ENCODE measurements around the gene COX8C. TPM values are rescaled to one million over a fixed set of nuclear protein-coding genes. Genes with fewer than 3 reads are reported as not detected.
A peak's percentile ranks its signal among the peaks of the same experiment; 100 is the strongest.

Gene COX8C
- total RNA-seq, 1 experiment from 2014 or later = not detected

DNA sequence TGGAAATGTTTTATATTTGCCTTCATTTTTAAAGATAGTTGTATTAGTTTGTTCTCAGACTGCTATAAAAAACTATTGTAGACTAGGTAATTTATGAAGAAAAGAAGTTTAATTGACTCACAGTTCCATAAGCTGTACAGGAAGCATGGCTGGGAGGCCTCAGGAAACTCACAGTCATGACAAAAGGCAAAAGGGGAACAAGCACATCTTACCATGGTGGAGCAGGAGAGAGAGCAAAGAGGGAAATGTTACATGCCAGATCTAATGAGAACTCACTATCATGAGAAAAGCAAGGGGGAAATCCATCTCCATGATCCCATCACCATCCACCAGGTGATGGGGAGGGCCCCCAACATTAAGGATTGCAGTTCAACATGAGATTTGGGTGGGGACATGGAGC lies 48.2 kb downstream of the COX8C start:
- H3K27me3 ChIP-seq (ENCODE audit: low read length) = peaks cover 4% of the 10 kb centered on the region; the same call in 1 of the 2 replicates
- H3K4me1 ChIP-seq (ENCODE audit: insufficient read depth, low read length) = peaks cover 4% of the 10 kb centered on the region; the same call in 1 of the 2 replicates
- no peaks in the 10 kb centered on the region for H3K9me2 ChIP-seq (replicated peaks; ENCODE audit: low read length)
- DNase-seq (no peak), ATAC-seq (no peak)
- intact Hi-C loops (cut with micrococcal nuclease) = no loop called here
- ChIA-PET CTCF (no interaction called here), POLR2A (ENCODE audit: unreplicated experiment) (no interaction called here)
- no peaks in the 10 kb centered on the region for H4K20me1 ChIP-seq (ENCODE audit: low read length)
- no peak overlapping the region for H3K9ac ChIP-seq (ENCODE audit: low read length)
- peaks cover 2% of the 10 kb centered on the region; the same call in 1 of the 2 replicates for H3K9me3 ChIP-seq (ENCODE audit: low read length)
- no peak overlapping the region for H2AFZ ChIP-seq (ENCODE audit: low read length)
- H3K27ac ChIP-seq (ENCODE audit: low read length) = no peak overlapping the region
- no peaks in the 10 kb centered on the region for H3F3A ChIP-seq (ENCODE audit: low read length, unreplicated experiment)
- no peak overlapping the region for H3K4me3 ChIP-seq (ENCODE audit: low read length)
- no peaks in the 10 kb centered on the region for H3K36me3 ChIP-seq (ENCODE audit: low read depth, low read length)
- no peaks in the 10 kb centered on the region for H3K79me2 ChIP-seq (ENCODE audit: low read length)
- H3K4me2 ChIP-seq (ENCODE audit: low read length) = no peak overlapping the region
- TF ChIP-seq, protein P1, sequence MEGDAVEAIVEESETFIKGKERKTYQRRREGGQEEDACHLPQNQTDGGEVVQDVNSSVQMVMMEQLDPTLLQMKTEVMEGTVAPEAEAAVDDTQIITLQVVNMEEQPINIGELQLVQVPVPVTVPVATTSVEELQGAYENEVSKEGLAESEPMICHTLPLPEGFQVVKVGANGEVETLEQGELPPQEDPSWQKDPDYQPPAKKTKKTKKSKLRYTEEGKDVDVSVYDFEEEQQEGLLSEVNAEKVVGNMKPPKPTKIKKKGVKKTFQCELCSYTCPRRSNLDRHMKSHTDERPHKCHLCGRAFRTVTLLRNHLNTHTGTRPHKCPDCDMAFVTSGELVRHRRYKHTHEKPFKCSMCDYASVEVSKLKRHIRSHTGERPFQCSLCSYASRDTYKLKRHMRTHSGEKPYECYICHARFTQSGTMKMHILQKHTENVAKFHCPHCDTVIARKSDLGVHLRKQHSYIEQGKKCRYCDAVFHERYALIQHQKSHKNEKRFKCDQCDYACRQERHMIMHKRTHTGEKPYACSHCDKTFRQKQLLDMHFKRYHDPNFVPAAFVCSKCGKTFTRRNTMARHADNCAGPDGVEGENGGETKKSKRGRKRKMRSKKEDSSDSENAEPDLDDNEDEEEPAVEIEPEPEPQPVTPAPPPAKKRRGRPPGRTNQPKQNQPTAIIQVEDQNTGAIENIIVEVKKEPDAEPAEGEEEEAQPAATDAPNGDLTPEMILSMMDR (conservative IDR thresholded peaks at IDR 0.05; ENCODE audit: low read depth, low read length) = no peak
- no peak for TF ChIP-seq EZH2 (IDR thresholded peaks at IDR 0.05; ENCODE audit: low read length, unreplicated experiment)
- no peak for TF ChIP-seq EZH2phosphoT487 (IDR thresholded peaks at IDR 0.05; ENCODE audit: borderline replicate concordance, low read length)
- BruUV-seq (replicated peaks) = no TSS peak

DNA sequence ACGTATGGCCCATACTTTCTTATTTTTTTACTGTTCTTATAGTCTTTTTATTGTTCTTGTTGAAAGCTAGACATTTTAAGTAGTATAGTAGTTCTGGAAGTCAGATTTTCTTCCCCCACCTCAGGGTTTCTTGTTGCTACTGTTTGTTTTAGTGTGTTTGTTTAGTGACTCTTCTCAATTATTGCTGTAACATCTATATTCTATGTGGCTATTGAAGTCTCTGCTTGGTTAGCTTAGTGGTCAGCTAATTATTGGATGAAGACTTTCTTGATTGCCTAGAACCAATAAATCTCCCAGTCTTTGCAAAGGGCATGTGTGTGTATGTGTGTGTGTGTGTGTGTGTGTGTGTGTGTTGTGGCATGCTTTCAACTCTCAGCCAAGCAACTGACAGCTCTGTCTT lies 49.5 kb downstream of the COX8C start:
- Histone ChIP-seq H3K9me3 (ENCODE audit: low read length) (peaks cover 2% of the 10 kb centered on the region; the same call in 1 of the 2 replicates), H3K4me1 (ENCODE audit: insufficient read depth, low read length) (peaks cover 4% of the 10 kb centered on the region; the same call in 1 of the 2 replicates), H3K27ac (ENCODE audit: low read length) (no peak overlapping the region), H3F3A (ENCODE audit: low read length, unreplicated experiment) (no peaks in the 10 kb centered on the region), H4K20me1 (ENCODE audit: low read length) (no peaks in the 10 kb centered on the region), H3K36me3 (ENCODE audit: low read depth, low read length) (no peaks in the 10 kb centered on the region), H3K27me3 (ENCODE audit: low read length) (peaks cover 16% of the 10 kb centered on the region), H3K4me3 (ENCODE audit: low read length) (no peak overlapping the region), H2AFZ (ENCODE audit: low read length) (no peak overlapping the region), H3K9ac (ENCODE audit: low read length) (no peak overlapping the region), H3K4me2 (ENCODE audit: low read length) (no peak overlapping the region), H3K9me2 (replicated peaks; ENCODE audit: low read length) (no peaks in the 10 kb centered on the region), H3K79me2 (ENCODE audit: low read length) (no peaks in the 10 kb centered on the region)
- ATAC-seq (peak; percentile 91), DNase-seq (peak; percentile 54)
- BruUV-seq (replicated peaks) = no TSS peak
- ChIA-PET CTCF (interaction anchor here (0.6 kb wide), 2 partner anchors 138 to 189 kb away, joined by 3 to 4 read pairs; no protein-coding TSS in a partner anchor), POLR2A (ENCODE audit: unreplicated experiment) (interaction anchor here (0.6 kb wide), 1 partner anchor 694 kb away, joined by 3 read pairs; no protein-coding TSS in a partner anchor)
- intact Hi-C loops (cut with micrococcal nuclease) = no loop called here
- TF ChIP-seq, protein P1 (conservative IDR thresholded peaks at IDR 0.05; ENCODE audit: low read depth, low read length) = no peak
- TF ChIP-seq EZH2 (IDR thresholded peaks at IDR 0.05; ENCODE audit: low read length, unreplicated experiment) (no peak), EZH2phosphoT487 (IDR thresholded peaks at IDR 0.05; ENCODE audit: borderline replicate concordance, low read length) (no peak)

Other genes with a start within 250 kb of the COX8C start
- 66.2 and 81.1 TPM in 2 replicates for gene ITPK1, start 231.3 kb upstream of the COX8C start, total RNA-seq (2014; rRNA removed)
- gene MOAP1, start 162.3 kb upstream of the COX8C start, total RNA-seq (2014; rRNA removed) = 10.3 and 15.6 TPM in 2 replicates
- 6.9 and 11.5 TPM in 2 replicates for gene LYSET, start 161.9 kb upstream of the COX8C start, total RNA-seq (2014; rRNA removed)
- 33.5 and 45.4 TPM in 2 replicates for gene GON7, start 140.1 kb upstream of the COX8C start, total RNA-seq (2014; rRNA removed)
- gene UBR7, start 139.9 kb upstream of the COX8C start, total RNA-seq (2014; rRNA removed) = 61.1 and 61.3 TPM in 2 replicates
- gene BTBD7, start 14.1 kb upstream of the COX8C start, total RNA-seq (2014; rRNA removed) = 23.2 and 29.8 TPM in 2 replicates
- gene UNC79, start 83.8 kb downstream of the COX8C start, total RNA-seq (2014; rRNA removed) = not detected in 2 replicates